Hematopoietic multipotent progenitor cell treated with erythropoietin and hydrocortisone succinate and interleukin-3 and kit ligand, for 4 days (in vitro differentiated cells): ENCODE data around the gene ZNF407.

Experiments used
- DNase-seq: peaks from one replicate; pipeline ENCODE4 v3.0.0-alpha.2; 2015

ZNF407 gene

GRCh38 chr18:74981476-74981875, 383.8 kb downstream of the ZNF407 start:
- no peak for DNase-seq

- DNase-seq, result no peak
Measured at GRCh38 chr18:74982946-74983635, 385.4 kb downstream of the ZNF407 start.

GRCh38 chr18:74989134-74989533, 391.5 kb downstream of the ZNF407 start:
- DNase-seq, result peak; percentile 12

GRCh38 chr18:74990563-74991081, 393.0 kb downstream of the ZNF407 start:
- peak; percentile 69 for DNase-seq

- DNase-seq, result no peak
Measured at GRCh38 chr18:74994502-74995418, 397.1 kb downstream of the ZNF407 start.

- DNase-seq, result no peak
Measured at GRCh38 chr18:74995419-74995736, 397.7 kb downstream of the ZNF407 start.

GRCh38 chr18:74996055-74996454, 398.4 kb downstream of the ZNF407 start:
- DNase-seq, result no peak

GRCh38 chr18:74996996-74997395, 399.3 kb downstream of the ZNF407 start:
- no peak for DNase-seq

GRCh38 chr18:75000920-75001319, 403.2 kb downstream of the ZNF407 start:
- no peak for DNase-seq

GRCh38 chr18:75003039-75003438, 405.4 kb downstream of the ZNF407 start:
- peak; percentile 6 for DNase-seq

- peak; percentile 27 for DNase-seq
Measured at GRCh38 chr18:75003764-75004690, 406.4 kb downstream of the ZNF407 start.

- no peak for DNase-seq
Measured at GRCh38 chr18:75005626-75006025, 408.0 kb downstream of the ZNF407 start.

GRCh38 chr18:75008186-75008585, 410.5 kb downstream of the ZNF407 start:
- DNase-seq, result no peak

- DNase-seq, result no peak
Measured at GRCh38 chr18:75009296-75009695, 411.6 kb downstream of the ZNF407 start.

- DNase-seq, result no peak
Measured at GRCh38 chr18:75009878-75010277, 412.2 kb downstream of the ZNF407 start.

GRCh38 chr18:75010278-75010677, 412.6 kb downstream of the ZNF407 start:
- DNase-seq, result no peak

- no peak for DNase-seq
Measured at GRCh38 chr18:75010689-75011088, 413.0 kb downstream of the ZNF407 start.

- no peak for DNase-seq
Measured at GRCh38 chr18:75016025-75016717, 418.5 kb downstream of the ZNF407 start.

GRCh38 chr18:75023473-75023872, 425.8 kb downstream of the ZNF407 start:
- DNase-seq, result no peak

- no peak for DNase-seq
Measured at GRCh38 chr18:75024871-75025270, 427.2 kb downstream of the ZNF407 start.

- DNase-seq, result no peak
Measured at GRCh38 chr18:75025573-75025972, 427.9 kb downstream of the ZNF407 start.

- DNase-seq, result no peak
Measured at GRCh38 chr18:75029481-75029880, 431.8 kb downstream of the ZNF407 start.
